Central memory CD8-positive, alpha-beta T cell (primary cell): ENCODE data around the gene CFAP45.

Experiments used
- ATAC-seq: fragments of 150-1000 bp; cut with Tn5 transposase; replicated peaks from 2 replicates; pipeline ENCODE4 v1.10.0; 2022; ENCODE audit warnings: mild to moderate bottlenecking, moderate FRiP score, moderate number of reproducible peaks; ENCODE audit not compliant: poor library complexity, severe bottlenecking; ENCODE audit errors: extremely low read depth
- DNase-seq, 2 donors: peaks; one replicate each; pipeline ENCODE4 v3.0.0; 2021; ENCODE audit warnings: low spot score in 2 of 2
- H3K27ac Mint-ChIP-seq: one replicate; pipeline ENCODE4 v1.8.0; 2022; ENCODE audit warnings: low read depth, mild to moderate bottlenecking, moderate library complexity, mixed read lengths
- H3K27me3 Mint-ChIP-seq: one replicate; pipeline ENCODE4 v1.8.0; 2022; ENCODE audit warnings: mixed read lengths
- H3K36me3 Mint-ChIP-seq: one replicate; pipeline ENCODE4 v1.8.0; 2022; ENCODE audit warnings: mild to moderate bottlenecking, moderate library complexity, mixed read lengths; ENCODE audit not compliant: insufficient read depth
- H3K4me1 Mint-ChIP-seq: one replicate; pipeline ENCODE4 v1.8.0; 2022; ENCODE audit warnings: mixed read lengths
- H3K4me3 Mint-ChIP-seq: one replicate; pipeline ENCODE4 v1.8.0; 2022; ENCODE audit warnings: mild to moderate bottlenecking, moderate library complexity, mixed read lengths
- H3K9me3 Mint-ChIP-seq: one replicate; pipeline ENCODE4 v1.8.0; 2022; ENCODE audit warnings: mixed read lengths

The CFAP45 gene

GRCh38 chr1:159932296-159933285, 32.6 kb upstream of the CFAP45 start:
- ATAC-seq (no peak), DNase-seq (no peak)
- peaks cover 12% of the 10 kb centered on the region for H3K4me1 Mint-ChIP-seq
- no peak overlapping the region for H3K4me3 Mint-ChIP-seq
- peaks cover 7% of the 10 kb centered on the region for H3K27me3 Mint-ChIP-seq
- H3K36me3 Mint-ChIP-seq, result peaks cover 2% of the 10 kb centered on the region
- no peaks in the 10 kb centered on the region for H3K9me3 Mint-ChIP-seq
- no peak overlapping the region for H3K27ac Mint-ChIP-seq

- DNase-seq (no peak), ATAC-seq (no peak)
- Mint-ChIP-seq H3K9me3 (no peaks in the 10 kb centered on the region), H3K27me3 (peaks cover 7% of the 10 kb centered on the region), H3K4me1 (peaks cover 17% of the 10 kb centered on the region), H3K36me3 (peaks cover 4% of the 10 kb centered on the region), H3K4me3 (no peak overlapping the region), H3K27ac (no peak overlapping the region)
Observed at GRCh38 chr1:159931795-159932173, 31.8 kb upstream of the CFAP45 start.

- Mint-ChIP-seq H3K36me3 (peaks cover 3% of the 10 kb centered on the region), H3K27ac (no peak overlapping the region), H3K27me3 (peaks cover 7% of the 10 kb centered on the region), H3K9me3 (no peaks in the 10 kb centered on the region), H3K4me3 (no peak overlapping the region), H3K4me1 (peaks cover 18% of the 10 kb centered on the region)
- no peak for ATAC-seq
- no peak for DNase-seq
Observed at GRCh38 chr1:159931101-159931794, 31.3 kb upstream of the CFAP45 start.

- Mint-ChIP-seq H3K4me3 (no peak overlapping the region), H3K4me1 (peaks cover 22% of the 10 kb centered on the region), H3K27ac (no peak overlapping the region), H3K36me3 (peaks cover 9% of the 10 kb centered on the region), H3K27me3 (peaks cover 5% of the 10 kb centered on the region), H3K9me3 (no peaks in the 10 kb centered on the region)
- DNase-seq (no peak), ATAC-seq (no peak)
Observed at GRCh38 chr1:159930634-159931033, 30.7 kb upstream of the CFAP45 start.

- Mint-ChIP-seq H3K9me3 (no peaks in the 10 kb centered on the region), H3K4me3 (no peak overlapping the region), H3K36me3 (peaks cover 13% of the 10 kb centered on the region), H3K27me3 (peaks cover under 1% of the 10 kb centered on the region), H3K27ac (no peak overlapping the region), H3K4me1 (peaks cover 26% of the 10 kb centered on the region)
- no peak for DNase-seq
- no peak for ATAC-seq
Observed at GRCh38 chr1:159930216-159930615, 30.3 kb upstream of the CFAP45 start.

- DNase-seq, result no peak
- H3K4me1 Mint-ChIP-seq, result peaks cover 28% of the 10 kb centered on the region
- ATAC-seq, result no peak
- no peaks in the 10 kb centered on the region for H3K27me3 Mint-ChIP-seq
- H3K9me3 Mint-ChIP-seq, result no peaks in the 10 kb centered on the region
- H3K4me3 Mint-ChIP-seq, result peak overlapping the region; percentile 48
- no peak overlapping the region for H3K27ac Mint-ChIP-seq
- peaks cover 21% of the 10 kb centered on the region for H3K36me3 Mint-ChIP-seq
Observed at GRCh38 chr1:159929155-159930051, 29.4 kb upstream of the CFAP45 start.

- H3K27ac Mint-ChIP-seq, result no peak overlapping the region
- ATAC-seq (no peak), DNase-seq (no peak)
- no peaks in the 10 kb centered on the region for H3K27me3 Mint-ChIP-seq
- no peaks in the 10 kb centered on the region for H3K9me3 Mint-ChIP-seq
- H3K4me3 Mint-ChIP-seq, result peak overlapping the region; percentile 48
- H3K36me3 Mint-ChIP-seq, result peaks cover 29% of the 10 kb centered on the region
- H3K4me1 Mint-ChIP-seq, result peaks cover 33% of the 10 kb centered on the region
Observed at GRCh38 chr1:159928491-159929050, 28.6 kb upstream of the CFAP45 start.

GRCh38 chr1:159927849-159928431, 28.0 kb upstream of the CFAP45 start:
- DNase-seq (no peak), ATAC-seq (no peak)
- Mint-ChIP-seq H3K9me3 (no peaks in the 10 kb centered on the region), H3K4me3 (no peak overlapping the region), H3K4me1 (peaks cover 37% of the 10 kb centered on the region), H3K36me3 (peaks cover 36% of the 10 kb centered on the region), H3K27ac (no peak overlapping the region), H3K27me3 (no peaks in the 10 kb centered on the region)

GRCh38 chr1:159927211-159927848, 27.4 kb upstream of the CFAP45 start:
- peaks cover 42% of the 10 kb centered on the region for H3K36me3 Mint-ChIP-seq

GRCh38 chr1:159925719-159926078, 25.7 kb upstream of the CFAP45 start:
- Mint-ChIP-seq H3K4me1 (peaks cover 56% of the 10 kb centered on the region), H3K27ac (peak overlapping the region; percentile 100), H3K4me3 (peak overlapping the region; percentile 96), H3K36me3 (peaks cover 55% of the 10 kb centered on the region), H3K9me3 (no peaks in the 10 kb centered on the region), H3K27me3 (no peaks in the 10 kb centered on the region)
- DNase-seq (no peak), ATAC-seq (peak; percentile 1)

More at GRCh38 chr1:159927211-159927848, 27.4 kb upstream of the CFAP45 start:
- no peaks in the 10 kb centered on the region for H3K27me3 Mint-ChIP-seq
- DNase-seq (no peak), ATAC-seq (no peak)
- peaks cover 40% of the 10 kb centered on the region for H3K4me1 Mint-ChIP-seq
- H3K9me3 Mint-ChIP-seq, result no peaks in the 10 kb centered on the region
- peak overlapping the region; percentile 100 for H3K27ac Mint-ChIP-seq
- no peak overlapping the region for H3K4me3 Mint-ChIP-seq
